ENCODE results near the gene DACH1.
A peak's percentile ranks its signal among the peaks of the same experiment; 100 is the strongest.

The DACH1 gene

GRCh38 chr13:71430681-71431080, 436.3 kb downstream of the DACH1 start:
- no peak overlapping the region for H3K4me3 ChIP-seq (ENCODE audit: low read length)
- H3K4me1 ChIP-seq (ENCODE audit: insufficient read depth, low read length) = peaks cover 3% of the 10 kb centered on the region
- no peaks in the 10 kb centered on the region for H3K27me3 ChIP-seq (ENCODE audit: insufficient read depth, low read length)
- no peaks in the 10 kb centered on the region for H3K36me3 ChIP-seq (ENCODE audit: insufficient read depth, low read length)
- H3K9me3 ChIP-seq (ENCODE audit: low read length) = no peaks in the 10 kb centered on the region
- H2AFZ ChIP-seq (ENCODE audit: low read depth, low read length) = no peak overlapping the region

GRCh38 chr13:71417205-71417604, 449.8 kb downstream of the DACH1 start:
- no peaks in the 10 kb centered on the region for H3K4me1 ChIP-seq (ENCODE audit: insufficient read depth, low read length)
- no peak overlapping the region for H2AFZ ChIP-seq (ENCODE audit: low read depth, low read length)
- H3K36me3 ChIP-seq (ENCODE audit: insufficient read depth, low read length) = no peaks in the 10 kb centered on the region
- H3K4me3 ChIP-seq (ENCODE audit: low read length) = no peak overlapping the region
- no peaks in the 10 kb centered on the region for H3K27me3 ChIP-seq (ENCODE audit: insufficient read depth, low read length)
- H3K9me3 ChIP-seq (ENCODE audit: low read length) = peaks cover 2% of the 10 kb centered on the region

DNA sequence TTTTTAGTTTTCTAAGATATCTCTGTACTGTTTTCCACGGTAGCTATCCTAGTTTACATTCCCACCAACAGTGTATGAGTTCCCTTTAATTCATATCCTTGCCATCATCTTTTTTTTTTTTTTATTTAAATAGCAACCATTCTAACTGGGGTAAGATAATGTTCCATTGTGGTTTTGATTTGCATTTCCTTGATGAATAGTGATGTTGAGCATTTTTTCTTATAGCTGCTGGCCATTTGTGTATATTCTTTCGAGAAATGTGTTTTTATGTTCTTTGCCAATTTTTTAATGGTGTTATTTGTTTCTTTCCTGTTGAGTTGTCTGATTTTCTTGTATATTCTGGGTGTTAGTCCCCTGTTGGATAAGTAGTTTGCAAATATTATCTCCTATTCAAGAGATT, 454.8 kb downstream of the DACH1 start:
- no peaks in the 10 kb centered on the region for H3K4me1 ChIP-seq (ENCODE audit: insufficient read depth, low read length)
- H3K9me3 ChIP-seq (ENCODE audit: low read length) = no peaks in the 10 kb centered on the region
- H3K27me3 ChIP-seq (ENCODE audit: insufficient read depth, low read length) = no peaks in the 10 kb centered on the region
- H3K4me3 ChIP-seq (ENCODE audit: low read length) = no peak overlapping the region
- no peak overlapping the region for H2AFZ ChIP-seq (ENCODE audit: low read depth, low read length)
- H3K36me3 ChIP-seq (ENCODE audit: insufficient read depth, low read length) = no peaks in the 10 kb centered on the region

DNA sequence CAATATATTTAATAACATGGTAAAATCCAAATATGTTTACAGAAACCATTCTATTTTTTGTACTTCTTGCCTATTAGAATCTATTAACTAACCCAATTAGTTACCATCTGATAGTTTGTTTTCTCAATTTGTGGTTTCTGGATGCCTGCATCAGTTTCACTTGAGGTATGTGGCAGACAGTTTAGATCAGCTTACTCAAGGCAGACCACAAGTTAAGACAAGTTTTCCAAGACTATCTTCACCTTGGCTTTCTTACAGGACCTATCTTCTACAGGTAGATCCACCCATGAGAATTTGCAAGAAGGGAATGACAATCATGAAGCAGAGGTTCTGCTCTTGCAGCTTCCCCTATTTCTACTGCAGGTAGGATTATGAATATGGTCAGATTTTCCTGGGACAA, 458.6 kb downstream of the DACH1 start:
- no peaks in the 10 kb centered on the region for H3K36me3 ChIP-seq (ENCODE audit: insufficient read depth, low read length)
- no peaks in the 10 kb centered on the region for H3K4me1 ChIP-seq (ENCODE audit: insufficient read depth, low read length)
- no peaks in the 10 kb centered on the region for H3K9me3 ChIP-seq (ENCODE audit: low read length)
- no peaks in the 10 kb centered on the region for H3K27me3 ChIP-seq (ENCODE audit: insufficient read depth, low read length)
- no peak overlapping the region for H3K4me3 ChIP-seq (ENCODE audit: low read length)
- no peak overlapping the region for H2AFZ ChIP-seq (ENCODE audit: low read depth, low read length)

GRCh38 chr13:71399631-71400215, 467.3 kb downstream of the DACH1 start:
- H3K4me1 ChIP-seq (ENCODE audit: insufficient read depth, low read length) = peaks cover 27% of the 10 kb centered on the region
- H3K36me3 ChIP-seq (ENCODE audit: insufficient read depth, low read length) = no peaks in the 10 kb centered on the region
- peak overlapping the region; percentile 24 for H2AFZ ChIP-seq (ENCODE audit: low read depth, low read length)
- H3K27me3 ChIP-seq (ENCODE audit: insufficient read depth, low read length) = no peaks in the 10 kb centered on the region
- no peaks in the 10 kb centered on the region for H3K9me3 ChIP-seq (ENCODE audit: low read length)
- peak overlapping the region; percentile 35 for H3K4me3 ChIP-seq (ENCODE audit: low read length)

- Histone ChIP-seq H3K9me3 (ENCODE audit: low read length) (no peaks in the 10 kb centered on the region), H2AFZ (ENCODE audit: low read depth, low read length) (peak overlapping the region; percentile 59), H3K36me3 (ENCODE audit: insufficient read depth, low read length) (no peaks in the 10 kb centered on the region), H3K4me3 (ENCODE audit: low read length) (no peak overlapping the region), H3K27me3 (ENCODE audit: insufficient read depth, low read length) (no peaks in the 10 kb centered on the region), H3K4me1 (ENCODE audit: insufficient read depth, low read length) (peaks cover 21% of the 10 kb centered on the region)
These were observed 470.9 kb downstream of the DACH1 start for GRCh38 chr13:71396149-71396548.

GRCh38 chr13:71395053-71395452, 472.0 kb downstream of the DACH1 start:
- no peaks in the 10 kb centered on the region for H3K9me3 ChIP-seq (ENCODE audit: low read length)
- no peaks in the 10 kb centered on the region for H3K36me3 ChIP-seq (ENCODE audit: insufficient read depth, low read length)
- no peaks in the 10 kb centered on the region for H3K27me3 ChIP-seq (ENCODE audit: insufficient read depth, low read length)
- H3K4me3 ChIP-seq (ENCODE audit: low read length) = no peak overlapping the region
- peaks cover 11% of the 10 kb centered on the region for H3K4me1 ChIP-seq (ENCODE audit: insufficient read depth, low read length)
- no peak overlapping the region for H2AFZ ChIP-seq (ENCODE audit: low read depth, low read length)

DNA sequence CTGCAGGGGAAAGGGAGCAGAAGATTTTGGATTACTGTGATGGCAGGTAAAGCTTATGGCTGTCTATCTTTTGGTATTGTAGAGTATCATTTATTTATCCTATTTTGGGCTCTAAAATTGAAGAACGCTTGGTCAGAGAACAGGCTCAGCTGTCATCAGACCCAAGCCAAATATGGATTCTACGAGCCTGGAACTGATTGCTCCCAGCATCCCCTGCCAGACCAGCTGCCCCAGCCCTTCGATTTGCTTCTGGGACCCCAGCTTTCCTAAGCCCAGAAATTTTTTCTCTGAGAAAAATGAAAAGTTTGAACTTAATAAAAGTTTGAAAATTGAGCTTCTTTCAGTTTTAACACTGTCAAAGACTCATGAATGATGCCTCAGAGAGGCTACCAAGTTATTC, 472.8 kb downstream of the DACH1 start:
- no peaks in the 10 kb centered on the region for H3K9me3 ChIP-seq (ENCODE audit: low read length)
- no peak overlapping the region for H2AFZ ChIP-seq (ENCODE audit: low read depth, low read length)
- H3K36me3 ChIP-seq (ENCODE audit: insufficient read depth, low read length) = no peaks in the 10 kb centered on the region
- peaks cover 5% of the 10 kb centered on the region for H3K4me1 ChIP-seq (ENCODE audit: insufficient read depth, low read length)
- no peak overlapping the region for H3K4me3 ChIP-seq (ENCODE audit: low read length)
- H3K27me3 ChIP-seq (ENCODE audit: insufficient read depth, low read length) = no peaks in the 10 kb centered on the region
